HG03342 (cell line): ENCODE measurements around the gene USP35.

ENCODE experiments used
- ATAC-seq: cut with Tn5 transposase; IDR thresholded peaks from one replicate; pipeline ENCODE4 v1.9.1; 2021; ENCODE audit warnings: mild to moderate bottlenecking, moderate library complexity; ENCODE audit not compliant: unreplicated experiment

The USP35 gene

DNA sequence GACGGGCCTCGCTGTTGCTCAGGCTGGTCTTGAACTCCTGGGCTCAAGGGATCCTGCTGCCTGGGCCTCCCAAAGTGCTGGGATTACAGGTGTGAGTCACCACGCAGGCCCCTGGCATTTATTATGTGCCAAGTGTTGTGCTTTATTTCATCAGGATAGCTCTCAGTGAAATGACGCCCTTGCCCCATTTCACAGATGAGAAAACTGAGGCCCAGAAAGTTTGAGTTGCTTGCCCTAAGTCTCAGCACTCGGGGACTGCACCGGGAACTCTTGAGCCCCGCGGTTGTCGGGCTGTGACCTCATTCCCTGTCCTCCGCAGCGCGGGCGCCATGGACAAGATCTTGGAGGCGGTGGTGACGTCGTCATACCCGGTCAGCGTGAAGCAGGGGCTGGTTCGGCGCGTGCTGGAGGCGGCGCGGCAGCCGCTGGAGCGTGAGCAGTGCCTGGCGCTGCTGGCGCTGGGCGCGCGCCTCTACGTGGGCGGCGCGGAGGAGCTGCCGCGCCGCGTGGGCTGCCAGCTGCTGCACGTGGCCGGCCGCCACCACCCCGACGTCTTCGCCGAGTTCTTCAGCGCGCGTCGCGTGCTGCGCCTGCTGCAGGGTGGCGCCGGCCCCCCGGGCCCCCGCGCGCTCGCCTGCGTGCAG lies 7.3 kb downstream of the USP35 start:
- ATAC-seq = no peak

DNA sequence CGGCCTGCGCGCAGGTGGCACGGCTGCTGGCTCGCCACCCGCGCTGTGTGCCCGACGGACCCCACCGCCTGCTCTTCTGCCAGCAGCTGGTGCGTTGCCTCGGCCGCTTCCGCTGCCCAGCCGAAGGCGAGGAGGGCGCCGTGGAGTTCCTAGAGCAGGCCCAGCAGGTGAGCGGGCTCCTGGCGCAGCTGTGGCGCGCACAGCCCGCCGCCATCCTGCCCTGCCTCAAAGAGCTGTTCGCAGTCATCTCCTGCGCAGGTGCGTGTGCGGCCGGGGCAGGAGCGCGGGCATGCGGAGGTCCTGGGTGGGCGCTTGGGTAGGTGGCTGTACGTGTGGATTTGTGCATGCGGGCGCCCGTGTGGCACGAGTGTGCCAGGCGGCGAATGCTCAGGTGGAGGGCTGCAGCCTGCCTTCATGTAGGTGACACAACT lies 8.0 kb downstream of the USP35 start:
- no peak for ATAC-seq

DNA sequence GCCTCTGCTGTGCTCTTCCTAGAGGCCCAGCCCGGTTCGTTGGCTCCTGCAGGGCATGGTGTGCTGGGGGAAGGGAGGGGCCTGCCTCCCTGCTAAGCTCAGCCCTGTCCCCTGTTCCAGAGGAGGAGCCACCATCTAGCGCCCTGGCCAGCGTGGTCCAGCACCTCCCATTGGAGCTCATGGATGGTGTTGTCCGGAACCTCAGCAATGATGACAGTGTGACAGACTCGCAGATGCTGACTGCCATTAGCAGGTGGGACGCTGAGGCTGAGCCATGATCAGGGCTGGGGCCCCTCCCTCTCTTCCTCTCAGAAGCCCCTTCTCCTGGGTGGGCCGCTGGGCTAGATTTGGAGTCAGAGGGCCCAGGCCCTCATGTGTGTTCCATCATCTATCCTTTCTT lies 9.1 kb downstream of the USP35 start:
- no peak for ATAC-seq

DNA sequence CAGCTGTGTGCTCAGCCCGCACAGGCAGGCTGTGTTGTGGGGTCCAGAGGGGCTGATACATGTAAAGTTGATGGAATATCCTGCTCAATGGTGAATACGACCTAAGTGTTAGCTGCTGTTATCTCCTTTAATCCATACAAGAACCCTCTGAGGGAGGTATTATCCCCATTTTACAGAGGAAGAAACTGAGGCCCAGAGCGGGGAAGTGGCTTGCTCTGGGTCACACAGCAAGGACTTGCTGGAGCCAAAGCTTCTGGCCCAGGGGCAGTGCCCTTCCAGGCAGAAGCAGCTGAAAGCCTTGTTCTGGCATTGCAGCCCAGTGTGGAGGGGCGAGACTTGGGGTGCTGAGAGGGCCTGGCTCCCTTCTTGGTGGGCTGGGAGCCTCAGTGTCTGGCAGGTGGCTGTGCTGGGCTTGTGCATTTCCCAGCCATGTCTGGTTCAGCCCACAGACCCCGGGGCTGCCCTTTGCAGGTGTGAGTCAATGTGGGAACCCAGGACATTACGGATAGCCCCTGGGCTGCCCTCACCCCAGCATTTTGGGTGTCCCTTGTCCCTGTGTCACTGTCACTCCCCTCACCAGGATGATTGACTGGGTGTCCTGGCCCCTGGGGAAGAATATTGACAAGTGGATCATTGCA lies 10.4 kb downstream of the USP35 start:
- ATAC-seq = no peak

DNA sequence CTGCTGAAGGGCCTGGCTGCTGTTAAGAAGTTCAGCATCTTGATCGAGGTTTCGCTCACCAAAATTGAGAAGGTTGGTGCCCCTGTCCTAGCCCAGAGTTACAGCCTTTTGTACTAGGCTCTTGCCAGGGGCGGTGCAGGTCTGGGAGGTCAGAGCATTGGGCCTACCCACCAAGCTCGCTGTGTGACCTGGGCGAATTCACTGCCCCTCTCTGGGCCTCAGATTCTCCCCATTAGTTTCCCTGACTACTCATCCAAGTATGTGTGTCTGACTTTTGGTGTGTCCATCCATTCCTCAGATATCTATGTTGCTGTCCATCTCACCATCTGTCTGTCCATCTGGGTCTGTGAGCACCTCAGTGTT lies 10.9 kb downstream of the USP35 start:
- ATAC-seq = no peak

DNA sequence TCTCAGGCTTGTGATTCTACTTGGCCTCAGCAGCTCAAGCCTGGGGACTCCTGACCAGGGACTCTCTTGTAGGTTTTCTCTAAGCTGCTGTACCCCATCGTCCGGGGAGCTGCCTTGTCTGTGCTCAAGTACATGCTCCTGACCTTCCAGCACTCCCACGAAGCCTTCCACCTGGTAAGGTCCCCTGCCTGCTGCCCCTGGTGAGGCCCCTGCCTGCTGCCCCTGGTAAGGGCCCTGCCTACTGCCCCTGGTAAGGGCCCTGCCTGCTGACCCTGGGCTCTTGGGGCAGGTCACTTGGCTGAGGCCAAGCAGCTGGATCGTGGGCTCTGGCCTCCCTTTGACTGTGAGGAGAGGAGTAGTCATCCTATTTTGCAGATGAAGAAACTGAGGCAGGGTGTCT lies 11.3 kb downstream of the USP35 start:
- no peak for ATAC-seq

DNA sequence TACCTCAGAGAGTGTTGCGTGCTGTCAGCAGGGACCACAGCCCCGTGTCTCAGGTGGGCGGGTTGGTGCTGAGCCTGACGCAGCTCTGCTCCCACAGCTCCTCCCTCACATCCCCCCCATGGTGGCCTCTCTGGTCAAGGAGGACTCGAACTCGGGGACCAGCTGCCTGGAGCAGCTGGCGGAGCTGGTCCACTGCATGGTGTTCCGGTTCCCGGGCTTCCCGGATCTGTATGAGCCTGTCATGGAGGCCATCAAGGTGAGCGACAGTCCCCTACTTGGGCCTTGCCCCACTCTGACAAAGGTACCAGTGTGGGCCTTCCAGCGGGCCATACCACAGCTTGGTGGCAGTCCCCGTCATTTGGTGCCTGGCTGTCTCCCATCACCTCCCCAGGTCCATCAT lies 11.8 kb downstream of the USP35 start:
- ATAC-seq = no peak

DNA sequence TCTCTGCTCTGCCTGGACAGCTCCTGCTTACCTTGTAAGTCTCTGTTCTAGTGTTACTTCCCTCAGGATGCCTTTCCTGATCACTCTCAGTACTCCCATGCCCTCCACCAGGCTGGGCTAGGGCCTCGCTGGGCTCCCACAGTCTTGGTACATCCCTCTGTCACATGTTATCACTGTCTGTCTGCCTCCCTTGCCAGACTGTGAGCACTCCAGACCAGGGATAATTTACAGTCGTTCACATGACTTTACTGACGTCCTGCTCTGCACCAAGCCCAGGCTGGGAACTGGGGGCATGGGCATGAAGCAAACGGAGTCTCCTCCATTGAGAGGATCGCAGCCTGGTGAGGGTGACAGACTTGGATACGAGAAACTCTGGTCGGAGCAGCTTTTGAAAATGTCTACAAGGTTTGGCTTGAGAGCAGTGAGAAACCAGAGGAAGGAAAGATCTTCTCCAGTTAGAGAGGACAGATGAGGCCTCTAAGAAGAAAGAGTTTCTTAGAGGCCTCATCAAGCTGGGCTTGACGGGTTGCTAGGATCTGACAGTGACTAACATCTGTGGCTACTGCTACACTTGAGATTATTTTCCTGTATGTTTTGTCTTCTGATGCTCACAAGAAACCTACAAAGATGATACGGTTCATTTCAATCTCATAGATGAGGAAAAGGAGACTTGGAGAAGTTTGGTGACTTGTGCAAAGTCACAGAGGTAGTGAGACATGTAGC lies 12.5 kb downstream of the USP35 start:
- ATAC-seq = no peak

DNA sequence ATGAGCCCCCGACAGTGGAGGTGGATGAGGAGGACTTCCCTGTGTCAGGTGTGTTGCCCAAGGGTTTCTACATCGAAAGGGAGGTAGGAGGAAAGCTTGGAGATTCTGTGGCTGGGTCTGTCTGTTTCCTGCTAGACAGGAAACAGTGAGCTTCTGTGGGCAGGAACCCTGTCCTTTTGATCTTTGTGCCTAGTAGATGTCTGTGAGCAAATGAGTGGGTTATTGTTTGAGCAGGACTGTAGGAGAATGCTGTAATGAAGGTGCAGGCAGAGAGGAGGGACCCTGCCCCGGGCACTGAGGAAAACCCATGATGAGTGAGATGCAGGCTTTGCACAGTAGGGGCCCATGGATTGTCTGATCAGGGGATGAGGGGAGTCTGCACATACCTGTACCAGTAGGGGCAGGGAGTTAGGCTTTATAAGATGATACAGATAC lies 14.0 kb downstream of the USP35 start:
- ATAC-seq = no peak

DNA sequence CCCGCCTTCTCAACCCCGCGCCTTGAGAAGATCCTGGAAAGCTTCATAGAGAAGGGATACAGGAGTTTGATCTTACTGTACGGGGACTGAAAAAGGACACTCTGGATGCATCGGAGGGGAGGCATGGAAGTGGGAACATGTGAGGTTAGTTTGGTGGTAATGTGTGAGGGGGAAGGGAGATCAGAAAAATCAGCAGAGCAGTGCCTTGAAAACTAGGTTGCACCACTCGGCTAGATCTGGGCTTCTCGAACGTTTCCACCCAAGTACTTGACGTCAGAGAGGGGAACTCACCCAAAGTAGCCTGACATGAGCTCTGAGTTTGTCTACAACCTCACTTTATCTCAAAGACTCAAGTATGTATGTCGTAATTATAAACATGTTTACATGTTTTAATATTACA lies 14.5 kb downstream of the USP35 start:
- ATAC-seq = no peak

DNA sequence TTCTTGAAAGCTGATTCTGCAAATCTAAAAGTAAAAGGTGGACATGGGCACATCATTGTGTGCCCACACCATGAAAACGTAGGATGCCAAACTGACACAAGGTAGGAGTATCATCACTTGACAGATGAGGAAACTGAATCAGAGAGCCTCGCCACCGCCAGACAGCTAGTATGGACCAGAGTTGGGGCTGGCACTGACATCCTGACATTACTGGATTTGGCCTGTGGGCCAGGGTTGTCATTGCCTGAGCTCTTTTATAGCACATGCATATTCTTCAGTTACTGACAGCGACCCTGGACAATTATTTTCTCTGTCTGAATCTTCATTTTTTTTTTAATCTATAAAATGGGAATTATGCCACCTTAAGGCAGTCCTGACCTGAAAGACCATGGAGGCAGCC lies 16.5 kb downstream of the USP35 start:
- no peak for ATAC-seq

DNA sequence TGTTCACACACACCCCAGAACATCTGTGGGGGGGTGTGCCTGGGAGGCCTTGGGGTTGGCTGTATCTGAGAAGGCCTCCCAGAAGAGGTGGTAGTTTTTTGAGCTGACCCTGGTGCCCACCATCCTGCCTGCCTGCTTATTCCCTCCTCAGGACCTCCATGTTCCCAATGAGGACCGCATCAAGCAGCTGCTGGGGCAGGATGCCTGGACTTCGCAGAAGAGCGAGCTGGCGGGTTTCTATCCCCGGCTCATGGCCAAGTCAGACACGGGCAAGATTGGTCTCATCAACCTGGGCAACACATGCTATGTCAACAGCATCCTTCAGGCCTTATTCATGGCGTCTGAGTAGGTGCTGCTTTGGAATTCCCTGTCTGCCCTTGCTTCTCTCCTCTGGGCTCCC lies 17.0 kb downstream of the USP35 start:
- no peak for ATAC-seq

DNA sequence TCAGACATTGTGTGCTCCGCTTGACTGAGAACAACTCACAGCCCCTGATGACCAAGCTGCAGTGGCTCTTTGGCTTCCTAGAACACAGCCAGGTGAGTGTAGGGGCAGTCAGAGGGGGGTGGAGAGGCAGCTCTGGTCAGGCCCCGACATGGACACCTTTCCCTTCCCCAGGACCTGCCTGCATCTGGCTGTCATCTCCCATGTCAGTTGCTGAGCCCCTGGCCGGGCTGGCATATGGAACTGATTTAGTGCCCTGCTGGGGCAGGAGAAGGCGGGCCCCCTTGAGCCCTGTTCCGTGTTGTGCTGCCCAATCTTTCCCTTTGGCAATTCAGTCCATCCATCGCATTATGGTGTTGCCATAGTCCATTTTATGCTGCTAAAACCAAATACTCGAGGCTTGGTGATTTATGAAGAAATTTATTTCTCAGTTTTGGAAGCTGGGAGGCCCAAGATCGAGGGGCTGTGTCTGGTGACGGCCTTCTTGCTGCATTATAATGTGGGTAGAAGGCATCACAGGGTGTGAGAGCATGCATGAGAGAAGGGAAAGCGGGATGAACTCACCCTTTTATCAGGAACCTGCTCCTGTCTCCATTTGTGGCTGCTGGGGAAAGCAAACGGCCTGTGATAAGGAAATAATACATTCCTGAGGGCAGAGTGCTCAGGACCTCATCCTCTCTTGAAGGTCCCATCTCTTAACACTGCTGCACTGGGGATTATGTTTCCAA lies 19.0 kb downstream of the USP35 start:
- no peak for ATAC-seq

DNA sequence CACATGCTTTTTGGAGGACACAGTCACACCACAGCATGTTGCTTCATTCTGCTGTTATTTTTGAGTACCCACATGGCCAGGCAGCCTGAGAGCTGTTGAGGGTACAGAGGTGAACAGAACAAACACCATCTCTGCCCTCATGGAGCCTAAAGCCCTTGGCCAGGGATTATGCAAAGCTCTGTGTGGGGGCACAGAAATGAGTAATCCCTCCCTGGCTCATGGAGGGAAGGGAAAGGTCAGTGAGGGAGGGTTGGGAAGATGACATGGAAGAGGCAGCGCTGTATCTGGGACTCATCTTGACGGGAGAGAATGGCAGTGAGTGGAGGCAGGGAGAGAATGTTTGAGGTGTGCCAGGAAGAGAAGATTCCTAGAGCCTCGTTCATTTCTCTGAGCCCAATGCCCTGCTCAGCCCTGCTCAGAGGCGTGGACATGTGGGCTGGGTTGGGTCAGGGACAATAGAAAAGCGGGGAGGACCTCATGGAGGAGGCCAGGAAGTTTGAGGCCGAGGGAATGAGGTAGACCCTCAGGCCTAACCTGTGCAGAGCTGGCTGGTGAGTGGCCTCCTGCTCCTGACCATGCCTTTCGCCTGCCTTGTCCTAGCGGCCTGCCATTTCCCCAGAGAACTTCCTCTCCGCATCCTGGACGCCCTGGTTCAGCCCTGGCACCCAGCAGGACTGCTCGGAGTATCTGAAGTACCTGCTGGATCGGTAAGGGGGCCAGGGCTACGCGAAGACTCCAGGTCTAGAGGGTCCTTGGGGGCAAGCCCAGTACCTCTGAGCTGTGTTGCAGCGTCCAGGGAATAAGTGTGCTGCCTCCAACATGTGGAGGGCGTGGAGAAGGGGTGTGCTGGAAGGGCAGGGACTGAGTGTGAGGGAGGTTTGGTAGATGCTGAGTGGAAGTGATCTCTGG lies 19.8 kb downstream of the USP35 start:
- no peak for ATAC-seq

DNA sequence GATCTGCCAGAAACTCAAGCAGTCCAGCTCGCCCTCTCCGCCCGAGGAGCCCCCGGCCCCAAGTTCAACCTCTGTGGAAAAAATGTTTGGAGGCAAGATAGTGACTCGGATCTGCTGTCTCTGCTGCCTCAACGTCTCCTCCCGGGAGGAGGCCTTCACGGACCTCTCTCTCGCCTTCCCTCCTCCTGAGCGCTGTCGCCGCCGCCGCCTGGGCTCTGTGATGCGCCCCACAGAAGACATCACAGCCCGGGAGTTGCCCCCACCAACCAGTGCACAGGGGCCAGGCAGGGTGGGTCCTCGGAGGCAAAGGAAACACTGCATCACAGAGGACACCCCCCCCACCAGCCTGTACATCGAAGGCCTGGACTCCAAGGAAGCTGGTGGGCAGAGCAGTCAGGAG lies 20.8 kb downstream of the USP35 start:
- no peak for ATAC-seq

DNA sequence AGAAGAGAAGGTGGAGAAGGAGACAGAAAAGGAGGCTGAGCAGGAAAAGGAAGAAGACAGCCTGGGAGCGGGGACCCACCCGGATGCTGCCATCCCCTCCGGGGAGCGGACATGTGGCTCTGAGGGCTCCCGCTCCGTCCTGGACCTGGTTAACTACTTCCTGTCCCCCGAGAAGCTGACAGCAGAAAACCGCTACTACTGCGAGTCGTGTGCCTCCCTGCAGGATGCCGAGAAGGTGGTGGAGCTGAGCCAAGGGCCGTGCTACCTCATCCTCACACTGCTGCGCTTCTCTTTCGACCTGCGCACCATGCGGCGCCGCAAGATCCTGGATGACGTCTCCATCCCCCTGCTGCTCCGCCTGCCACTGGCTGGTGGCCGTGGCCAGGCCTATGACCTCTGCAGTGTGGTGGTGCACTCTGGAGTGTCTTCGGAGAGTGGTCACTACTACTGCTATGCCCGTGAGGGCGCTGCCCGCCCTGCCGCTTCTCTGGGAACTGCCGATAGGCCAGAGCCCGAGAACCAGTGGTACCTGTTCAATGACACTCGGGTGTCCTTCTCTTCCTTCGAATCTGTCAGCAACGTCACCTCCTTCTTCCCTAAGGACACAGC lies 21.4 kb downstream of the USP35 start:
- no peak for ATAC-seq

DNA sequence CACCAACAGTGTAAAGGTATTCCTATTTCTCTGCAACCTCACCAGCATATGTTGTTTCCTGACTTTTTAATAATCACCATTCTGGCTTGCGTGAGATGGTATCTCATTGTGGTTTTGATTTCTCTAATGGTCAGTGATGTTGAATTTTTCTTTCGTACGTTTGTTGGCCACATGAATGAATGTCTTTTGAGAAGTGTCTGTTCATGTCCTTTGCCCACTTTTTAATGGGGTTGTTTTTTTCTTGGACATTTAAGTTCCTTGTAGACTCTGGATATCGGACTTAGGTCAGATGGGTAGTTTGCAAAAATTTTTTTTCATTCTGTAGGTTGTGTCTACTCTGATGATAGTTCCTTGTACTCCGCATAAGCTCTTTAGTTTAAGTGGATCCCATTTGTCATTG lies 22.8 kb downstream of the USP35 start:
- ATAC-seq = no peak

DNA sequence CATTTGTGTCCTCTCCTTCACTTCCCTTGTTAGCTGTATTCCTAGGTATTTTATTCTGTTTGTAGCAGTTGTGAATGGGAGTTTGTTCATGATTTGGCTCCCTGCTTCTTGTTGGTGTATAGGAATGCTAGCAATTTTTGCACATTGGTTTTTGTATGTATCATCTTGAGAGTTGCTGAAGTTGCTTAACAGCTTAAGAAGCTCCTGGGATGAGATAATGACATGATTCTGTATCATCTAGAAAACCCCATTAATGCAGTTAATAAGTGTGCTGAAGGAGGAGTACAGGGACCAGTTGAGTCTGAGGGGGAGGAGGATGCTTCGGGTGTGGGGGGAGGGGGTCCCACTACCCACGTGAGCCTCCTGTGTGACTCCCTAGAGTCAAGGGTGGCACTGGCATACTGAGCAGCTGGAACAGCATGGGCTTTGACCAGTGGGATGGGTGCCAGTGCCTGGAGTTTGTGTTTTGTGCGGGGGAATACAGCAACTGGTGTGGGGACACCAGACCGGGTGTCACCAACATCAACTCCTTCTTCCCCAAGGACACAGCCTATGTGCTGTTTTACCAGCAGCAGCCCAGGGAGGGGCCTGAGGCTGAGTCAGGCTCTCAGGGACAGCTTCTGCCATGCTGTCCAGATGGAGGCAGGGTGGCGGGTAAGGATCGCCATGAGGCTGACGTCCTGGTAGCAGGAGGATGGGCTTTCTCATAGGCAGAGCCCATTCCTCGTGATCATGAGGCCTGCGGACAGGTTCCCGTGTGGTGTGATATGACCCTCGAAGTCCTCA lies 24.1 kb downstream of the USP35 start:
- ATAC-seq = no peak

DNA sequence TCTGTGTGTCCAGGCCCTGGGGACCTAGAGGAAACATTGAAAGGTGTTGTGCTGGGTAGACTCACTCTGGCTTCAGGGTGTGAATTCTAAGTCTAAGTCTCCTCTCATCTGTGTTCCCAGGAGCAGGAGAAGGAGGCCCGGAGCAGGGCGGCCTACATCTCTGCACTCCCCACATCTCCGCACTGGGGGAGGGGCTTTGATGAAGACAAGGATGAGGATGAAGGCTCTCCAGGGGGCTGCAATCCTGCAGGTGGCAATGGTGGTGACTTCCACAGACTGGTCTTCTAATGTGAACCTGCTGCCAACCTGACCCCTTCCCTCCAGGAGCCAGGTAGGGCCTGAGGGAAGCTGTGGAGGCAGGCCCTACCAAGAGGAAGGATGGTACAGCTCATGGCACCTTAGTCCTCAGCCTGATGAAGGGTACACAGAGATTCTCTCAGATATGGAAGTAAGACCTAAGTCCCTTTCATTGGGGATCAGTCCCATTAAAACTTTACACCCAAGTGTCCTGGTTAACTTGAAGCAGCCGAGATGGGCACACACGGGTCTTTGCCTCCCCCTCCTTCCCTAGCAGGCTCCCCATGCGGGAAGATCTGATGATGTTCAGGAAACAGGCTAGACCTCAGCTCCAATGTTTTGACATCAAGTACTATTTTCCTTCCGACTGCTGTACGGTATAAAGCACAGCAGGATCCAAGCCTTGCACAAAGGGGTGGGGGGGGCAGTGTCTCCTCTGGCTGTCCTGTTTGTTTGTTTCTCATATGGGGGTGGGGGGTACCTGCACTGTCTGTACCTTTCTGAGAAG lies 25.0 kb downstream of the USP35 start:
- no peak for ATAC-seq
